HEK293 (cell line): Measurements from ENCODE around the gene IL36RN.

Experiments used
- CTCF ChIA-PET: fragments of 350-600 bp; formaldehyde crosslinking; extraction: SDS; loops from one replicate; lab custom pipeline; 2021; ENCODE audit warnings: antibody characterized with exemption; lab: Yijun Ruan, JAX
- POLR2A ChIA-PET: fragments of 300-600 bp; formaldehyde crosslinking; extraction: SDS; loops from one replicate; lab custom pipeline; 2020; ENCODE audit warnings: antibody characterized with exemption, inconsistent platforms; lab: Yijun Ruan, JAX
- H3K27ac ChIP-seq: fragments of 200-500 bp; sonication (Bioruptor generic); 2 replicates; pipeline ENCODE4 v1.5.1; 2014; ENCODE audit warnings: low read depth, low read length, control low read depth, inconsistent platforms; ENCODE audit errors: extremely low read depth
- H3K36me3 ChIP-seq, 2 experiments: fragments of 200-500 bp in 1 of 2; sonication (Bioruptor generic) in 1 of 2; 1 replicate in 1 of 2; 2 replicates in 1 of 2; pipeline ENCODE4 v1.5.1; 2014 to 2017; ENCODE audit warnings: inconsistent platforms in 2 of 2, low read length in 2 of 2; ENCODE audit not compliant: control insufficient read depth in 2 of 2, insufficient read depth in 1 of 2
- H3K4me1 ChIP-seq: fragments of 200-500 bp; sonication (Bioruptor generic); 2 replicates; pipeline ENCODE4 v1.5.1; 2014; ENCODE audit warnings: mild to moderate bottlenecking, low read length, inconsistent platforms; ENCODE audit not compliant: control insufficient read depth, insufficient read depth
- H3K4me3 ChIP-seq: 2 replicates; pipeline ENCODE4 v1.5.1; 2011; ENCODE audit warnings: low read depth, mild to moderate bottlenecking, control low read depth, low read length, moderate library complexity
- H3K9me3 ChIP-seq: fragments of 200-500 bp; sonication (Bioruptor generic); 2 replicates; pipeline ENCODE4 v1.5.1; 2014; ENCODE audit warnings: low read depth, low read length, inconsistent platforms; ENCODE audit not compliant: control insufficient read depth, insufficient read depth
- EGR2 ChIP-seq: fragments of 450-650 bp; formaldehyde crosslinking; IDR thresholded peaks from 2 replicates; pipeline ENCODE4 v1.5.1; 2016; ENCODE audit warnings: low read depth, missing biosample characterization, missing genetic modification characterization
- GFI1B ChIP-seq: fragments of 450-650 bp; formaldehyde crosslinking; IDR thresholded peaks from 2 replicates; pipeline ENCODE4 v1.5.1; 2016; ENCODE audit warnings: missing biosample characterization, missing genetic modification characterization
- GLI2 ChIP-seq: fragments of 450-650 bp; formaldehyde crosslinking; IDR thresholded peaks from 2 replicates; pipeline ENCODE4; 2017; ENCODE audit warnings: missing biosample characterization, missing genetic modification characterization, low read depth, borderline replicate concordance
- KLF17 ChIP-seq: fragments of 450-650 bp; formaldehyde crosslinking; IDR thresholded peaks from 2 replicates; pipeline ENCODE4 v1.5.1; 2016; ENCODE audit warnings: missing biosample characterization, missing genetic modification characterization
- MEIS1 ChIP-seq: sonication (generic); formaldehyde crosslinking; IDR thresholded peaks from 2 replicates; pipeline ENCODE4 v1.8.1; 2022; ENCODE audit warnings: missing genetic modification reagents, mild to moderate bottlenecking, borderline replicate concordance
- MZF1 ChIP-seq: fragments of 450-650 bp; formaldehyde crosslinking; IDR thresholded peaks from 2 replicates; pipeline ENCODE4 v1.5.1; 2017; ENCODE audit warnings: missing biosample characterization, missing genetic modification characterization, borderline replicate concordance
- PRDM1 ChIP-seq: fragments of 450-650 bp; formaldehyde crosslinking; IDR thresholded peaks from 2 replicates; pipeline ENCODE4; 2016; ENCODE audit warnings: missing biosample characterization, missing genetic modification characterization
- SP2 ChIP-seq: fragments of 450-650 bp; formaldehyde crosslinking; IDR thresholded peaks from 2 replicates; pipeline ENCODE4 v1.5.1; 2016; ENCODE audit warnings: missing biosample characterization, missing genetic modification characterization
- ZBTB26 ChIP-seq: fragments of 450-650 bp; formaldehyde crosslinking; optimal IDR thresholded peaks from 2 replicates; pipeline ENCODE3; 2016; ENCODE audit warnings: missing biosample characterization, mild to moderate bottlenecking, missing genetic modification characterization
- ZNF214 ChIP-seq: fragments of 450-650 bp; formaldehyde crosslinking; IDR thresholded peaks from 2 replicates; pipeline ENCODE4 v1.5.1; 2017; ENCODE audit warnings: missing biosample characterization, mild to moderate bottlenecking, missing genetic modification characterization, borderline replicate concordance
- ZNF280C ChIP-seq: fragments of 450-650 bp; formaldehyde crosslinking; IDR thresholded peaks from 2 replicates; pipeline ENCODE4 v1.5.1; 2016; ENCODE audit warnings: missing biosample characterization, missing genetic modification characterization
- ZNF324 ChIP-seq: fragments of 450-650 bp; formaldehyde crosslinking; IDR thresholded peaks from 2 replicates; pipeline ENCODE4 v1.5.1; 2016; ENCODE audit warnings: missing biosample characterization, missing genetic modification characterization
- ZNF341 ChIP-seq: fragments of 450-650 bp; formaldehyde crosslinking; IDR thresholded peaks from 2 replicates; pipeline ENCODE4; 2016; ENCODE audit warnings: low read depth, missing biosample characterization, missing genetic modification characterization
- ZNF354C ChIP-seq: fragments of 450-650 bp; formaldehyde crosslinking; IDR thresholded peaks from 2 replicates; pipeline ENCODE4 v1.5.1; 2016; ENCODE audit warnings: missing biosample characterization, missing genetic modification characterization, low read depth, borderline replicate concordance
- ZNF394 ChIP-seq: fragments of 450-650 bp; formaldehyde crosslinking; IDR thresholded peaks from 2 replicates; pipeline ENCODE4 v1.5.1; 2016; ENCODE audit warnings: missing biosample characterization, missing genetic modification characterization, mild to moderate bottlenecking, moderate library complexity, borderline replicate concordance
- ZNF48 ChIP-seq: fragments of 450-650 bp; formaldehyde crosslinking; IDR thresholded peaks from 2 replicates; pipeline ENCODE4 v1.5.1; 2016; ENCODE audit warnings: missing biosample characterization, missing genetic modification characterization
- ZNF513 ChIP-seq: fragments of 450-650 bp; IDR thresholded peaks from 2 replicates; pipeline ENCODE4 v1.5.1; 2018; ENCODE audit warnings: missing biosample characterization, missing genetic modification characterization
- ZNF530 ChIP-seq: fragments of 450-650 bp; formaldehyde crosslinking; IDR thresholded peaks from 2 replicates; pipeline ENCODE4 v1.5.1; 2016; ENCODE audit warnings: low read depth, missing biosample characterization, missing genetic modification characterization
- ZNF549 ChIP-seq: fragments of 450-650 bp; IDR thresholded peaks from 2 replicates; pipeline ENCODE4 v1.5.1; 2018; ENCODE audit warnings: missing biosample characterization, missing genetic modification characterization, mild to moderate bottlenecking, inconsistent platforms, moderate library complexity
- ZNF776 ChIP-seq: fragments of 450-650 bp; formaldehyde crosslinking; IDR thresholded peaks from 2 replicates; pipeline ENCODE4 v1.5.0; 2017; ENCODE audit warnings: missing biosample characterization, missing genetic modification characterization, borderline replicate concordance
- ZNF792 ChIP-seq: fragments of 450-650 bp; formaldehyde crosslinking; IDR thresholded peaks from 2 replicates; pipeline ENCODE4 v1.5.1; 2016; ENCODE audit warnings: missing biosample characterization, missing genetic modification characterization
- ZNF843 ChIP-seq: fragments of 450-650 bp; formaldehyde crosslinking; IDR thresholded peaks from 2 replicates; pipeline ENCODE4 v1.5.1; 2016; ENCODE audit warnings: missing biosample characterization, missing genetic modification characterization
- ZSCAN4 ChIP-seq: fragments of 450-650 bp; formaldehyde crosslinking; IDR thresholded peaks from 2 replicates; pipeline ENCODE4 v1.5.1; 2017; ENCODE audit warnings: missing biosample characterization, missing genetic modification characterization

Gene IL36RN

GRCh38 chr2:113075600-113075999, 16.6 kb downstream of the IL36RN start:
- H3K36me3 ChIP-seq, result no peaks in the 10 kb centered on the region
- TF ChIP-seq GFI1B (no peak), KLF17 (tag by site-specific recombination) (no peak), ZNF843 (tag by site-specific recombination) (no peak), ZNF214 (tag by site-specific recombination) (no peak), ZNF776 (tag by site-specific recombination) (no peak), ZNF280C (tag by site-specific recombination) (no peak), ZNF341 (tag by site-specific recombination) (no peak), ZNF549 (tag by site-specific recombination) (no peak), GLI2 (tag by site-specific recombination) (no peak), PRDM1 (tag by site-specific recombination) (no peak), ZNF513 (no peak), ZNF530 (tag by site-specific recombination) (no peak), SP2 (tag by site-specific recombination) (no peak), ZNF792 (tag by site-specific recombination) (no peak)
- TF ChIP-seq, all 188 proteins: peak for 0
- H3K4me3 ChIP-seq, result no peak overlapping the region
- H3K27ac ChIP-seq, result no peak overlapping the region
- no peaks in the 10 kb centered on the region for H3K9me3 ChIP-seq
- ChIA-PET CTCF (interaction anchor here (0.6 to 1.2 kb wide), 5 partner anchors 9 to 798 kb away, joined by 3 to 4 read pairs (median 3); no protein-coding TSS in a partner anchor), POLR2A (no interaction called here)
- no peaks in the 10 kb centered on the region for H3K4me1 ChIP-seq

GRCh38 chr2:113076954-113077669, 18.1 kb downstream of the IL36RN start:
- ChIA-PET CTCF (interaction anchor here (0.7 to 1.7 kb wide), 3 partner anchors 78 to 135 kb away, joined by 3 to 7 read pairs (median 3); no protein-coding TSS in a partner anchor), POLR2A (no interaction called here)
- H3K4me1 ChIP-seq, result no peaks in the 10 kb centered on the region

More at GRCh38 chr2:113076954-113077669, 18.1 kb downstream of the IL36RN start:
- Histone ChIP-seq H3K36me3 (no peaks in the 10 kb centered on the region), H3K4me3 (no peak overlapping the region), H3K27ac (no peak overlapping the region), H3K9me3 (no peaks in the 10 kb centered on the region)
- TF ChIP-seq ZNF354C (tag by site-specific recombination) (no peak), ZBTB26 (no peak), EGR2 (tag by site-specific recombination) (peak; percentile 60; the same call in 1 of the 2 replicates), ZNF48 (tag by site-specific recombination) (no peak), MZF1 (tag by site-specific recombination) (no peak), ZNF394 (tag by site-specific recombination) (no peak), ZNF513 (peak; percentile 91), ZNF214 (tag by site-specific recombination) (no peak), ZSCAN4 (tag by site-specific recombination) (no peak), ZNF324 (tag by site-specific recombination) (no peak), MEIS1 (CRISPR knock-in tag) (no peak)
